SH-SY5Y (cell line): Measurements from ENCODE around the gene ZNF385D.

ENCODE experiments used
- GATA2 ChIP-seq: IDR thresholded peaks from 2 replicates; pipeline ENCODE4 v1.6.1; 2011; ENCODE audit warnings: mild to moderate bottlenecking, low read depth, low read length
- GATA3 ChIP-seq: IDR thresholded peaks from 2 replicates; pipeline ENCODE4 v1.6.1; 2011; ENCODE audit warnings: low read depth, mild to moderate bottlenecking, low read length, moderate library complexity

DNA sequence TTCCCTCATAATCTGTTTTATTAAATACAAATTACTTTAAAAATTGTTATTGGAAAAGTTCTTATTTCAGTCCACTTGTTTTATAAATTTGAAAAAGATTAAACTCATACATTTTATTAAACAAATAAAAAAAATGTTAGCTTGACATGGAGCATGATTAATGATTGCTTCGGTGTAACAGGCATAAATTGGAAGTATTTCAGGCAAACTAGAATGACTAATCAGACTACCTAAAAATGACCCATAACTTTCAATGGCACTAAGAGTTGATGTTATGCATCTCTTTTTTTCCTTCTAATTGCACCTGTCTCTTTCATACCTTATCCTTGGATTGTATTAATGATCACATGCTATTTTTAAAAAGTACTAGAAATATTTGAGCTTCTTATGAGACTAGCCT lies 343.3 kb downstream of the ZNF385D start:
- TF ChIP-seq GATA3 (no peak), GATA2 (no peak)
